SK-N-SH (cell line): Measurements from ENCODE around the gene MC2R. TPM values are rescaled to one million over a fixed set of nuclear protein-coding genes. Genes with fewer than 3 reads are reported as not detected.

Source experiments
- CTCF ChIA-PET: fragments of 300-600, 350-600 bp; formaldehyde crosslinking; extraction: SDS; loops from one replicate; lab custom pipeline; 2021; lab: Yijun Ruan, JAX
- POLR2A ChIA-PET: fragments of 350-600 bp; sonication (Branson Sonifier 250); formaldehyde crosslinking; extraction: SDS; loops from one replicate; lab custom pipeline; 2020; ENCODE audit warnings: antibody characterized with exemption, inconsistent platforms; lab: Yijun Ruan, JAX
- DNase-seq: peaks from one replicate; pipeline ENCODE4 v3.0.0; 2012
- H2AFZ ChIP-seq: fragments of 200-600 bp; sonication (generic); 2 replicates; pipeline ENCODE4 v1.8.1; 2016; ENCODE audit warnings: antibody characterized with exemption, mild to moderate bottlenecking, low read depth
- H3F3A ChIP-seq: fragments of 200-600 bp; sonication (generic); replicated peaks from 2 replicates; pipeline ENCODE3; 2016; ENCODE audit warnings: antibody characterized with exemption, mild to moderate bottlenecking; ENCODE audit not compliant: insufficient read depth
- H3K27ac ChIP-seq, 2 experiments: fragments of 200-500 bp in 1 of 2; fragments of 200-600 bp in 1 of 2; sonication (Bioruptor generic) in 1 of 2; sonication (generic), shearing (Covaris generic) in 1 of 2; 2 replicates each; pipeline versions ENCODE4 v1.5.1 to v1.6.1; 2014 to 2016; ENCODE audit warnings: low read depth in 2 of 2, inconsistent platforms in 1 of 2, low read length in 1 of 2, mild to moderate bottlenecking in 1 of 2, mixed read lengths in 1 of 2
- H3K27me3 ChIP-seq: fragments of 200-600 bp; sonication (generic), shearing (Covaris generic); 2 replicates; pipeline ENCODE4 v1.6.1; 2016; ENCODE audit warnings: mixed run types; ENCODE audit not compliant: insufficient read depth
- H3K36me3 ChIP-seq, 2 experiments: fragments of 200-500 bp in 1 of 2; fragments of 200-600 bp in 1 of 2; sonication (Bioruptor generic) in 1 of 2; sonication (generic) in 1 of 2; replicated peaks in 1 of 2; 2 replicates each; pipeline versions ENCODE3 to v1.5.1; 2014 to 2016; ENCODE audit warnings: low read length in 1 of 2, mild to moderate bottlenecking in 1 of 2; ENCODE audit not compliant: insufficient read depth in 2 of 2, control insufficient read depth in 1 of 2
- H3K4me1 ChIP-seq, 2 experiments: fragments of 200-500 bp in 1 of 2; fragments of 200-600 bp in 1 of 2; sonication (Bioruptor generic) in 1 of 2; sonication (generic), shearing (Covaris generic) in 1 of 2; 2 replicates each; pipeline versions ENCODE4 v1.5.1 to v1.6.1; 2014 to 2016; ENCODE audit warnings: low read depth in 1 of 2, low read length in 1 of 2, mixed run types in 1 of 2; ENCODE audit not compliant: insufficient read depth in 2 of 2, control insufficient read depth in 1 of 2
- H3K4me2 ChIP-seq: fragments of 200-600 bp; sonication (generic), shearing (Covaris generic); 2 replicates; pipeline ENCODE4 v1.6.1; 2017; ENCODE audit warnings: mixed run types
- H3K4me3 ChIP-seq, 2 experiments: fragments of 200-500 bp in 1 of 2; fragments of 200-600 bp in 1 of 2; sonication (Bioruptor generic) in 1 of 2; sonication (generic), shearing (Covaris generic) in 1 of 2; 2 replicates each; pipeline versions ENCODE4 v1.5.1 to v1.8.1; 2014 to 2016; ENCODE audit warnings: low read depth in 2 of 2, inconsistent platforms in 1 of 2, low read length in 1 of 2, mild to moderate bottlenecking in 1 of 2, mixed read lengths in 1 of 2, moderate library complexity in 1 of 2
- H3K79me2 ChIP-seq: fragments of 200-600 bp; sonication (generic); 2 replicates; pipeline ENCODE4 v1.8.1; 2017; ENCODE audit warnings: mild to moderate bottlenecking; ENCODE audit not compliant: insufficient read depth
- H3K9ac ChIP-seq: fragments of 200-600 bp; sonication (generic); 2 replicates; pipeline ENCODE4 v1.6.1; 2017; ENCODE audit warnings: mixed run types
- H3K9me2 ChIP-seq: fragments of 200-600 bp; sonication (generic); 2 replicates; pipeline ENCODE4 v1.6.1; 2017; ENCODE audit warnings: mixed run types
- H3K9me3 ChIP-seq: fragments of 200-600 bp; sonication (generic); 2 replicates; pipeline ENCODE4 v1.6.1; 2017; ENCODE audit warnings: mixed run types, mild to moderate bottlenecking, moderate library complexity
- H4K20me1 ChIP-seq: fragments of 200-600 bp; sonication (generic); 2 replicates; pipeline ENCODE4 v1.6.1; 2017; ENCODE audit warnings: mild to moderate bottlenecking, mixed run types; ENCODE audit not compliant: insufficient read depth
- CHD2 ChIP-seq: fragments of 150-350 bp; IDR thresholded peaks from 2 replicates; pipeline ENCODE4 v1.6.1; 2018; ENCODE audit warnings: low read length; ENCODE audit not compliant: partially characterized antibody
- ELF1 ChIP-seq: IDR thresholded peaks from 2 replicates; pipeline ENCODE4 v1.4.0; 2012
- EZH2phosphoT487 ChIP-seq: fragments of 200-600 bp; sonication (generic); IDR thresholded peaks from 2 replicates; pipeline ENCODE4 v1.6.1; 2017; ENCODE audit warnings: low read depth, mixed run types, mild to moderate bottlenecking, antibody characterized with exemption, moderate library complexity, borderline replicate concordance
- GABPA ChIP-seq: IDR thresholded peaks from 2 replicates; pipeline ENCODE4 v1.4.0; 2012; ENCODE audit warnings: low read depth, mild to moderate bottlenecking
- GATA2 ChIP-seq: sonication (generic); formaldehyde crosslinking; IDR thresholded peaks from 2 replicates; pipeline ENCODE4 v1.5.0; 2020; ENCODE audit warnings: mild to moderate bottlenecking, missing genetic modification reagents
- IRF3 ChIP-seq: fragments of 150-350 bp; IDR thresholded peaks from 2 replicates; pipeline ENCODE4 v1.6.1; 2016; ENCODE audit warnings: mild to moderate bottlenecking, low read depth, low read length
- NFIC ChIP-seq: IDR thresholded peaks from 2 replicates; pipeline ENCODE4 v1.4.0; 2012; ENCODE audit warnings: borderline replicate concordance
- NRF1 ChIP-seq: IDR thresholded peaks from 2 replicates; pipeline ENCODE4 v1.6.1; 2012; ENCODE audit warnings: low read depth, mild to moderate bottlenecking, low read length
- POLR2AphosphoS5 ChIP-seq: IDR thresholded peaks from 2 replicates; pipeline ENCODE4 v1.6.1; 2012; ENCODE audit warnings: low read depth, low read length
- RAD21 ChIP-seq: IDR thresholded peaks from 2 replicates; pipeline ENCODE4 v1.6.1; 2012; ENCODE audit warnings: mild to moderate bottlenecking, low read length
- RCOR1 ChIP-seq: fragments of 150-350 bp; IDR thresholded peaks from 2 replicates; pipeline ENCODE4 v1.6.1; 2017; ENCODE audit warnings: antibody characterized with exemption, low read length
- RXRA ChIP-seq: IDR thresholded peaks from 2 replicates; pipeline ENCODE4 v1.4.0; 2012; ENCODE audit warnings: low read depth, mild to moderate bottlenecking, borderline replicate concordance
- SIN3A ChIP-seq: IDR thresholded peaks from 2 replicates; pipeline ENCODE4 v1.6.1; 2012; ENCODE audit warnings: low read depth, mild to moderate bottlenecking, low read length, moderate library complexity, borderline replicate concordance
- SMC3 ChIP-seq: IDR thresholded peaks from 2 replicates; pipeline ENCODE4 v1.6.1; 2012; ENCODE audit warnings: low read depth, low read length, improper control_type of control experiment
- TCF12 ChIP-seq: IDR thresholded peaks from 2 replicates; pipeline ENCODE4 v1.4.0; 2012
- TEAD4 ChIP-seq: IDR thresholded peaks from 2 replicates; pipeline ENCODE4 v1.4.0; 2012; ENCODE audit warnings: mild to moderate bottlenecking, borderline replicate concordance; ENCODE audit not compliant: insufficient read depth
- YY1 ChIP-seq: IDR thresholded peaks from 2 replicates; pipeline ENCODE4 v1.4.0; 2012; ENCODE audit warnings: low read depth, mild to moderate bottlenecking
- ZBTB33 ChIP-seq: IDR thresholded peaks from 2 replicates; pipeline ENCODE4 v1.4.0; 2012; ENCODE audit warnings: low read depth, borderline replicate concordance
- WGBS: methylation state at CpG from one replicate; pipeline ENCODE4 v1.1.6; 2017; ENCODE audit warnings: low lambda C conversion rate; 5-methylcytosine and 5-hydroxymethylcytosine counted together
- polyA plus RNA-seq, 3 experiments: library from polyadenylated mRNA; depleted of rRNA; stranded (reverse); fragments of >200 nt; gene quantifications; 2 replicates each; pipeline ENCODE4 v1.2.3, GENCODE V29; 2012

Gene MC2R
- polyA plus RNA-seq, 1 of the 3 experiments (the other 2 are of a cell fraction) = not detected

- DNase-seq = no peak
- Histone ChIP-seq H3K9me3 (no peaks in the 10 kb centered on the region), H3K9ac (no peak overlapping the region), H3K79me2 (no peaks in the 10 kb centered on the region), H4K20me1 (no peaks in the 10 kb centered on the region), H3F3A (peaks cover 5% of the 10 kb centered on the region), H3K36me3 (no peaks in the 10 kb centered on the region), H3K27ac (no peak overlapping the region), H3K4me3 (no peak overlapping the region), H3K9me2 (no peaks in the 10 kb centered on the region), H2AFZ (no peak overlapping the region), H3K4me1 (no peaks in the 10 kb centered on the region), H3K4me2 (no peak overlapping the region), H3K27me3 (no peaks in the 10 kb centered on the region; the same call in 1 of the 2 replicates)
- TF ChIP-seq GATA2 (CRISPR knock-in tag) (no peak), IRF3 (no peak), RCOR1 (no peak), SIN3A (no peak), POLR2AphosphoS5 (no peak), EZH2phosphoT487 (no peak), TEAD4 (no peak), ELF1 (no peak), RXRA (no peak), NFIC (no peak), RAD21 (no peak), CHD2 (no peak), NRF1 (no peak), GABPA (no peak), SMC3 (no peak), YY1 (no peak), TCF12 (no peak), ZBTB33 (no peak)
- ChIA-PET CTCF (no interaction called here), POLR2A (no interaction called here)
- 3% methylated on average over 8 of the region's 8 CpGs for WGBS
Observed at GRCh38 chr18:13890761-13891361, 24.5 kb downstream of the MC2R start.
